ENCODE results near the gene WT1. TPM values are rescaled to one million over a fixed set of nuclear protein-coding genes. Genes with fewer than 3 reads are reported as not detected.

WT1 gene
- total and polyA plus RNA-seq, 2 of the 4 experiments (the other 2 are of a cell fraction): not detected

GRCh38 chr11:32469791-32470190 lies 34.5 kb upstream of the WT1 start:
- Histone ChIP-seq H3K23ac (ENCODE audit: low read depth, low read length) (no peak overlapping the region), H2BK20ac (ENCODE audit: low read depth, low read length) (no peak overlapping the region), H3K9ac (ENCODE audit: low read depth, low read length) (no peak overlapping the region), H3K4ac (ENCODE audit: low read depth, low read length) (no peak overlapping the region), H3K27me3 (ENCODE audit: control insufficient read depth, insufficient read depth, low read length) (no peaks in the 10 kb centered on the region), H3K18ac (ENCODE audit: low read depth, low read length) (no peak overlapping the region), H2AK5ac (ENCODE audit: low read depth, low read length) (no peak overlapping the region), H2BK120ac (ENCODE audit: low read depth, low read length) (no peak overlapping the region), H2BK15ac (ENCODE audit: low read depth, low read length) (no peak overlapping the region), H3K4me1 (ENCODE audit: control insufficient read depth, insufficient read depth, low read length) (no peaks in the 10 kb centered on the region), H4K5ac (ENCODE audit: low read depth, low read length) (no peak overlapping the region), H3K4me3 (ENCODE audit: insufficient read depth, low read depth, low read length) (no peak overlapping the region), H3K56ac (ENCODE audit: extremely low read depth, insufficient read depth, low read length) (no peak overlapping the region), H3K79me1 (ENCODE audit: low read depth in 1 of 2, low read length in 2 of 2) (no peaks in the 10 kb centered on the region), H3K14ac (replicated peaks; ENCODE audit: low read depth, low read length) (no peak overlapping the region), H4K8ac (ENCODE audit: low read depth in 2 of 2, low read length in 2 of 2) (no peak overlapping the region), H2AK9ac (replicated peaks; ENCODE audit: low read depth, low read length, poor library complexity) (no peak overlapping the region), H3K4me2 (ENCODE audit: low read depth, low read length) (no peak overlapping the region), H4K91ac (ENCODE audit: insufficient read depth, low read depth, low read length) (no peak overlapping the region), H2BK5ac (ENCODE audit: low read depth, low read length, poor library complexity, severe bottlenecking) (no peak overlapping the region), H3K27ac (ENCODE audit: insufficient read depth, low read length) (no peak overlapping the region), H4K20me1 (ENCODE audit: insufficient read depth, low read length) (no peaks in the 10 kb centered on the region), H3K36me3 (ENCODE audit: control insufficient read depth, insufficient read depth, low read length) (no peaks in the 10 kb centered on the region), H3K9me1 (ENCODE audit: insufficient read depth, low read length) (no peaks in the 10 kb centered on the region), H2AFZ (replicated peaks; ENCODE audit: low read length, poor library complexity) (no peak overlapping the region), H3K9me3 (ENCODE audit: control insufficient read depth, insufficient read depth, low read length) (no peaks in the 10 kb centered on the region)
- no CpG with 5 or more reads among the region's 1 CpG for WGBS, 2 experiments (ENCODE audit: extremely low coverage in 2 of 2, insufficient read length in 1 of 2)
- ATAC-seq (ENCODE audit: low read depth) (no peak), DNase-seq (no peak)
- TF ChIP-seq CEBPB (IDR thresholded peaks at IDR 0.05; ENCODE audit: low read depth, low read length) (peak; percentile 68), RAD21 (IDR thresholded peaks at IDR 0.05; ENCODE audit: low read length) (no peak)
- TF ChIP-seq, protein P1, sequence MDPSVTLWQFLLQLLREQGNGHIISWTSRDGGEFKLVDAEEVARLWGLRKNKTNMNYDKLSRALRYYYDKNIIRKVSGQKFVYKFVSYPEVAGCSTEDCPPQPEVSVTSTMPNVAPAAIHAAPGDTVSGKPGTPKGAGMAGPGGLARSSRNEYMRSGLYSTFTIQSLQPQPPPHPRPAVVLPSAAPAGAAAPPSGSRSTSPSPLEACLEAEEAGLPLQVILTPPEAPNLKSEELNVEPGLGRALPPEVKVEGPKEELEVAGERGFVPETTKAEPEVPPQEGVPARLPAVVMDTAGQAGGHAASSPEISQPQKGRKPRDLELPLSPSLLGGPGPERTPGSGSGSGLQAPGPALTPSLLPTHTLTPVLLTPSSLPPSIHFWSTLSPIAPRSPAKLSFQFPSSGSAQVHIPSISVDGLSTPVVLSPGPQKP (IDR thresholded peaks at IDR 0.05; ENCODE audit: borderline replicate concordance, low read depth, low read length): no peak
- intact Hi-C loops (cut with micrococcal nuclease) (no loop called here), dilution Hi-C loops (cut with HindIII; ENCODE audit: low sequenced_read_pairs, unreplicated experiment) (no loop called here), in situ Hi-C loops (cut with MboI; ENCODE audit: low sequenced_read_pairs) (no loop called here)
- CTCF ChIA-PET: no interaction called here
- POLR2A ChIA-PET (ENCODE audit: unreplicated experiment): no interaction called here
- BruUV-seq (replicated peaks): no TSS peak
